ENCODE results near the gene PRKCH.

Gene PRKCH

DNA sequence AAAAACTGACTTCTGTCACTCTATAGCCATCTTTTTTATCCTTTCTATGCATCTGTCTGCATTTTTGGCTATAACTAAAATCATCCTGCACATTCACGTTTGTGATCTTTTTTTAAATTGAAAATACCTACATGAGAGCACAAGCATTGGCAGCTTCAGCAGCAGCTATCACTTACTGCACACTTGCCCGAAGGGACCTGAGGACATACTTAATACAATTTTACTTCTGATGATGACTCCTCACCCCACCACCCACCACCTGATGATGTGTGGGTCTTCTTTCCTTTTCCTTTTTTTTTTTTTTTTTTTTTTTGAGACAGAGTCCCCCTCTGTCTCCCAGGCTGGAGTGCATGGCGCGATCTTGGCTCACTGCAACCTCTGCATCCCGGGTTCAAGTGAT, 160.3 kb downstream of the PRKCH start:
- Histone ChIP-seq H3K4ac (ENCODE audit: low read depth in 1 of 2, low read length in 2 of 2) (no peak overlapping the region), H2AK5ac (ENCODE audit: low read length, severe bottlenecking) (no peak overlapping the region), H4K8ac (ENCODE audit: low read length) (no peak overlapping the region), H2BK12ac (ENCODE audit: low read length in 2 of 2) (no peak overlapping the region), H3K18ac (ENCODE audit: low read depth in 1 of 2, low read length in 2 of 2) (no peak overlapping the region), H3K9me3 (ENCODE audit: control insufficient read depth, low read length) (no peaks in the 10 kb centered on the region), H3K36me3 (ENCODE audit: control insufficient read depth in 1 of 2, insufficient read depth in 2 of 2, low read depth in 1 of 2, low read length in 2 of 2) (no peaks in the 10 kb centered on the region), H3K27me3 (ENCODE audit: control insufficient read depth in 1 of 2, insufficient read depth in 1 of 2, low read length in 2 of 2) (no peaks in the 10 kb centered on the region), H3K9ac (ENCODE audit: low read length) (no peak overlapping the region), H3K4me3 (ENCODE audit: insufficient read depth in 1 of 2, low read depth in 1 of 2, low read length in 2 of 2) (no peak overlapping the region), H3K27ac (ENCODE audit: low read length, poor library complexity, severe bottlenecking) (no peak overlapping the region), H3K23ac (ENCODE audit: low read length in 2 of 2) (no peak overlapping the region), H2BK15ac (ENCODE audit: low read depth, poor library complexity, severe bottlenecking) (no peak overlapping the region), H3K79me1 (replicated peaks; ENCODE audit: low read length, poor library complexity, severe bottlenecking) (peaks cover 3% of the 10 kb centered on the region), H3K4me2 (ENCODE audit: low read length, poor library complexity, severe bottlenecking) (no peak overlapping the region), H2AFZ (ENCODE audit: low read depth, low read length) (no peak overlapping the region), H2BK120ac (ENCODE audit: low read depth, low read length) (no peak overlapping the region), H3K14ac (ENCODE audit: low read length in 2 of 2) (no peak overlapping the region), H4K91ac (ENCODE audit: low read length) (no peak overlapping the region), H3K4me1 (ENCODE audit: control insufficient read depth, insufficient read depth, low read depth, low read length) (peaks cover 4% of the 10 kb centered on the region), H2BK5ac (ENCODE audit: low read depth, low read length, poor library complexity, severe bottlenecking) (no peak overlapping the region)
- no peak for DNase-seq
- WGBS: 96% methylated on average over 5 of the region's 5 CpGs

DNA sequence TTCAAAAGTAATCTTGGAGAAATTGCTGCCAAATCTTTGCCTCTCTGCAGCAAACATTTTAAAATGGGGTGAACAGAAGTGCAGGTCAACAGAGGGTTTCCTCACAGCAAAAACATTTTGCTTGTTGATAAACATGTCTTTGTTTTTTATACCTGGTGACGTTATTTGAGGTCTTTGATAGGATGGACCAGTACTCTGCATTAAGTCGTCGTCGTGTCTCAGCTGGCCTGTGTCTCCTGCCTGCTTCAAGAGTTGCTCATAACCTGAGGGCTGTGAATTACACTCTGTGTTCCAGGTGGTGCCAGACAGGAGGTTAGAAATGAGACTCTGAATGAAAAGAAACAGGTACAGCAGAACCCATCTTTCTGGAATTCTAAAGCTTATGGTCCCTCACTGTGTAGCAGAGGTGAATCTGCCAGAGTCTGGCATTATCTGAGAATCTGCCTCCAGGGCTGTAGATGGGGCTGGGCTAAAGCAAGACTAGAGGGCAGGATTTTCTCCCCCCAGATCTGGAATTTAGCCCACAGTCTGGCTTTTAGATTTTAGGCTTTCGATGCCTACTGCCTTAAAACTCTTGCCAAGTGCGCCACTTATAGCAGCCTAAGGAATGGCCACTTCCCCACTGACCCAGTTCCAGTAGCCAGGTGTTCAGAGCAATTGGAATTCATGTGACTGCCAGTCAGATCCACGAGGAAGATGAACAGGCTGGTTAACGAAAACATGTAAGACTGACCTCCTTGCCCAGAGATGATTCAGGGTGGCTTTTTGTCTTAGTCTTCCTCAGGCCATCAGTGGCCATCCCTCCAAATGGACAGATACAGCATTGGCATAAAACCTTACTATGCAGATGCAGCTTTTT, 161.2 kb downstream of the PRKCH start:
- no peaks in the 10 kb centered on the region for H3K9me3 ChIP-seq (ENCODE audit: control insufficient read depth, low read length)
- peak overlapping the region in 1 of 2 experiments; percentile 6 for H3K18ac ChIP-seq (ENCODE audit: low read depth in 1 of 2, low read length in 2 of 2)
- H2BK12ac ChIP-seq (ENCODE audit: low read length in 2 of 2): no peak overlapping the region
- H3K4ac ChIP-seq (ENCODE audit: low read depth in 1 of 2, low read length in 2 of 2): no peak overlapping the region
- no peak overlapping the region for H4K91ac ChIP-seq (ENCODE audit: low read length)
- H3K4me2 ChIP-seq (ENCODE audit: low read length, poor library complexity, severe bottlenecking): no peak overlapping the region
- H4K8ac ChIP-seq (ENCODE audit: low read length): no peak overlapping the region
- H3K79me1 ChIP-seq (replicated peaks; ENCODE audit: low read length, poor library complexity, severe bottlenecking): peaks cover 3% of the 10 kb centered on the region
- no peak for DNase-seq
- no peak overlapping the region for H2BK120ac ChIP-seq (ENCODE audit: low read depth, low read length)
- no peak overlapping the region for H3K4me3 ChIP-seq (ENCODE audit: insufficient read depth in 1 of 2, low read depth in 1 of 2, low read length in 2 of 2)
- no peak overlapping the region for H2BK15ac ChIP-seq (ENCODE audit: low read depth, poor library complexity, severe bottlenecking)
- H3K4me1 ChIP-seq (ENCODE audit: control insufficient read depth, insufficient read depth, low read depth, low read length): peaks cover 4% of the 10 kb centered on the region
- H3K14ac ChIP-seq (ENCODE audit: low read length in 2 of 2): no peak overlapping the region
- no peak overlapping the region for H2AFZ ChIP-seq (ENCODE audit: low read depth, low read length)
- no peak overlapping the region for H3K27ac ChIP-seq (ENCODE audit: low read length, poor library complexity, severe bottlenecking)
- H3K36me3 ChIP-seq (ENCODE audit: control insufficient read depth in 1 of 2, insufficient read depth in 2 of 2, low read depth in 1 of 2, low read length in 2 of 2): no peaks in the 10 kb centered on the region
- WGBS: 92% methylated on average over 8 of the region's 8 CpGs
- no peak overlapping the region for H2AK5ac ChIP-seq (ENCODE audit: low read length, severe bottlenecking)
- H3K9ac ChIP-seq (ENCODE audit: low read length): no peak overlapping the region
- H3K23ac ChIP-seq (ENCODE audit: low read length in 2 of 2): no peak overlapping the region
- no peak overlapping the region for H2BK5ac ChIP-seq (ENCODE audit: low read depth, low read length, poor library complexity, severe bottlenecking)
- no peaks in the 10 kb centered on the region for H3K27me3 ChIP-seq (ENCODE audit: control insufficient read depth in 1 of 2, insufficient read depth in 1 of 2, low read length in 2 of 2)

DNA sequence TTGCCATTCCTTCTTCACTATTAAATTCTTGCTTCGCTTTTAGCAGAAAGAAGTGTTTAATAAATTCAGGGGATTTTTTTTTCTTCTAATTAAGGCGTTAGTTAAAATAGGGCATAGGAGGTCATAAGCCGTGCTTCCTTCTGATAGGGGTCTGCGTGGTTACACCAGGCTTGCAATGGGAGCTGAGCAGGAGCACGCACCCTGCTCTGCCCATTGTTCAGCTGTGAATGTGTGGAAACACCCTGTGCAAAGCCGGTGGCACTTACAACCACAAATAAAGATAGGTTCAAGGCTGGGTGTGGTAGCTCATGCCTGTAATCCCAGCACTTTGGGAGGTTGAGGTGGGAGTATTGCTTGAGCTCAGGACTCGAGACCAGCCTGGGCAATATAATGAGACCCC, 162.1 kb downstream of the PRKCH start:
- H3K4me1 ChIP-seq (ENCODE audit: control insufficient read depth, insufficient read depth, low read depth, low read length): peaks cover 2% of the 10 kb centered on the region
- H3K14ac ChIP-seq (ENCODE audit: low read length in 2 of 2): peak overlapping the region in 1 of 2 experiments; percentile 66
- no peak overlapping the region for H3K4me3 ChIP-seq (ENCODE audit: insufficient read depth in 1 of 2, low read depth in 1 of 2, low read length in 2 of 2)
- no peak overlapping the region for H3K23ac ChIP-seq (ENCODE audit: low read length in 2 of 2)
- H3K9ac ChIP-seq (ENCODE audit: low read length): no peak overlapping the region
- no peak overlapping the region for H4K91ac ChIP-seq (ENCODE audit: low read length)
- H3K4ac ChIP-seq (ENCODE audit: low read depth in 1 of 2, low read length in 2 of 2): peak overlapping the region in 1 of 2 experiments; percentile 26
- H2AFZ ChIP-seq (ENCODE audit: low read depth, low read length): no peak overlapping the region
- no peak overlapping the region for H3K18ac ChIP-seq (ENCODE audit: low read depth in 1 of 2, low read length in 2 of 2)
- peaks cover 2% of the 10 kb centered on the region for H3K79me1 ChIP-seq (replicated peaks; ENCODE audit: low read length, poor library complexity, severe bottlenecking)
- H2AK5ac ChIP-seq (ENCODE audit: low read length, severe bottlenecking): no peak overlapping the region
- no peak overlapping the region for H3K4me2 ChIP-seq (ENCODE audit: low read length, poor library complexity, severe bottlenecking)
- no peak overlapping the region for H3K27ac ChIP-seq (ENCODE audit: low read length, poor library complexity, severe bottlenecking)
- H3K9me3 ChIP-seq (ENCODE audit: control insufficient read depth, low read length): no peaks in the 10 kb centered on the region
- no peak overlapping the region for H2BK5ac ChIP-seq (ENCODE audit: low read depth, low read length, poor library complexity, severe bottlenecking)
- no peaks in the 10 kb centered on the region for H3K36me3 ChIP-seq (ENCODE audit: control insufficient read depth in 1 of 2, insufficient read depth in 2 of 2, low read depth in 1 of 2, low read length in 2 of 2)
- peak overlapping the region in 1 of 2 experiments; percentile 31 for H2BK12ac ChIP-seq (ENCODE audit: low read length in 2 of 2)
- no peak overlapping the region for H2BK120ac ChIP-seq (ENCODE audit: low read depth, low read length)
- no peak for DNase-seq
- 90% methylated on average over 6 of the region's 7 CpGs for WGBS
- no peak overlapping the region for H4K8ac ChIP-seq (ENCODE audit: low read length)
- no peaks in the 10 kb centered on the region for H3K27me3 ChIP-seq (ENCODE audit: control insufficient read depth in 1 of 2, insufficient read depth in 1 of 2, low read length in 2 of 2)
- no peak overlapping the region for H2BK15ac ChIP-seq (ENCODE audit: low read depth, poor library complexity, severe bottlenecking)

DNA sequence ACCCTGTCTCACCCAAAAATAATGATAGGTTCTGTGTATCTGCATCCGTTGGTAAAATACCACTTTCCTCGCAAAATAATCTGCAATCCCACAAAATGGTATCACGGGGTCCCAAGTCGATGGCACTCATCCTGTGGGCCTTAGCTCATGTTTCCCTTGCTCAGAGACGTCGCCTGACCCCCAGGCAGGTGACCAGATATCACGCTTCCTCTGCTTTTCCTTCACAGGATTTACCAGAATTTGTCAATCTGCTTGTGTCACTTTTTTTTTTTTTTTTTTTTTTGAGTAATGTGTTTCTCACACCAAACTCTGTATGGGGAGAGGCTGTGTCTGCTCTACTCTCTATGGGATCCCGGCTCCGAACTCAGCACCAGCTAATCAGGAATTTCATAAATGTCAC, 162.7 kb downstream of the PRKCH start:
- H3K4me1 ChIP-seq (ENCODE audit: control insufficient read depth, insufficient read depth, low read depth, low read length): peaks cover 2% of the 10 kb centered on the region
- H3K27ac ChIP-seq (ENCODE audit: low read length, poor library complexity, severe bottlenecking): no peak overlapping the region
- H3K9ac ChIP-seq (ENCODE audit: low read length): no peak overlapping the region
- no peak overlapping the region for H3K18ac ChIP-seq (ENCODE audit: low read depth in 1 of 2, low read length in 2 of 2)
- no peak for DNase-seq
- H3K4ac ChIP-seq (ENCODE audit: low read depth in 1 of 2, low read length in 2 of 2): no peak overlapping the region
- no peaks in the 10 kb centered on the region for H3K36me3 ChIP-seq (ENCODE audit: control insufficient read depth in 1 of 2, insufficient read depth in 2 of 2, low read depth in 1 of 2, low read length in 2 of 2)
- no peak overlapping the region for H3K4me2 ChIP-seq (ENCODE audit: low read length, poor library complexity, severe bottlenecking)
- no peak overlapping the region for H3K4me3 ChIP-seq (ENCODE audit: insufficient read depth in 1 of 2, low read depth in 1 of 2, low read length in 2 of 2)
- no peak overlapping the region for H2BK120ac ChIP-seq (ENCODE audit: low read depth, low read length)
- H2BK12ac ChIP-seq (ENCODE audit: low read length in 2 of 2): no peak overlapping the region
- no peak overlapping the region for H2BK5ac ChIP-seq (ENCODE audit: low read depth, low read length, poor library complexity, severe bottlenecking)
- H3K27me3 ChIP-seq (ENCODE audit: control insufficient read depth in 1 of 2, insufficient read depth in 1 of 2, low read length in 2 of 2): no peaks in the 10 kb centered on the region
- H3K79me1 ChIP-seq (replicated peaks; ENCODE audit: low read length, poor library complexity, severe bottlenecking): peaks cover 2% of the 10 kb centered on the region
- no peak overlapping the region for H4K91ac ChIP-seq (ENCODE audit: low read length)
- H3K23ac ChIP-seq (ENCODE audit: low read length in 2 of 2): no peak overlapping the region
- H3K14ac ChIP-seq (ENCODE audit: low read length in 2 of 2): no peak overlapping the region
- no peaks in the 10 kb centered on the region for H3K9me3 ChIP-seq (ENCODE audit: control insufficient read depth, low read length)
- H2BK15ac ChIP-seq (ENCODE audit: low read depth, poor library complexity, severe bottlenecking): no peak overlapping the region
- no peak overlapping the region for H4K8ac ChIP-seq (ENCODE audit: low read length)
- no peak overlapping the region for H2AFZ ChIP-seq (ENCODE audit: low read depth, low read length)
- WGBS: 98% methylated on average over 8 of the region's 9 CpGs
- H2AK5ac ChIP-seq (ENCODE audit: low read length, severe bottlenecking): no peak overlapping the region

All from mesenchymal stem cell (in vitro differentiated cells and primary cell).